ENCODE data around the gene ARHGEF1.

GRCh38 chr19:41845051-41845590, 37.9 kb upstream of the ARHGEF1 start:
- TF ChIP-seq CTCF (IDR thresholded peaks at IDR 0.05) (no peak), POLR2AphosphoS5 (IDR thresholded peaks at IDR 0.05; ENCODE audit: low read depth, low read length) (no peak), TCF7L2 (IDR thresholded peaks at IDR 0.05; ENCODE audit: low read depth, low read length) (no peak), SIN3A (IDR thresholded peaks at IDR 0.05; ENCODE audit: borderline replicate concordance, insufficient read depth, low read depth, low read length) (no peak), REST (IDR thresholded peaks at IDR 0.05; ENCODE audit: insufficient read depth in 1 of 2, low read depth in 2 of 2, low read length in 1 of 2) (no peak)

Measured in Panc1 (cell line).